Right forelimb (tissue), 1 donor: ENCODE data around the gene PRM2.

ENCODE experiments used
- DNase-seq: peaks from one replicate; pipeline ENCODE4 v3.0.0-alpha.2; 2018

PRM2 gene

DNA sequence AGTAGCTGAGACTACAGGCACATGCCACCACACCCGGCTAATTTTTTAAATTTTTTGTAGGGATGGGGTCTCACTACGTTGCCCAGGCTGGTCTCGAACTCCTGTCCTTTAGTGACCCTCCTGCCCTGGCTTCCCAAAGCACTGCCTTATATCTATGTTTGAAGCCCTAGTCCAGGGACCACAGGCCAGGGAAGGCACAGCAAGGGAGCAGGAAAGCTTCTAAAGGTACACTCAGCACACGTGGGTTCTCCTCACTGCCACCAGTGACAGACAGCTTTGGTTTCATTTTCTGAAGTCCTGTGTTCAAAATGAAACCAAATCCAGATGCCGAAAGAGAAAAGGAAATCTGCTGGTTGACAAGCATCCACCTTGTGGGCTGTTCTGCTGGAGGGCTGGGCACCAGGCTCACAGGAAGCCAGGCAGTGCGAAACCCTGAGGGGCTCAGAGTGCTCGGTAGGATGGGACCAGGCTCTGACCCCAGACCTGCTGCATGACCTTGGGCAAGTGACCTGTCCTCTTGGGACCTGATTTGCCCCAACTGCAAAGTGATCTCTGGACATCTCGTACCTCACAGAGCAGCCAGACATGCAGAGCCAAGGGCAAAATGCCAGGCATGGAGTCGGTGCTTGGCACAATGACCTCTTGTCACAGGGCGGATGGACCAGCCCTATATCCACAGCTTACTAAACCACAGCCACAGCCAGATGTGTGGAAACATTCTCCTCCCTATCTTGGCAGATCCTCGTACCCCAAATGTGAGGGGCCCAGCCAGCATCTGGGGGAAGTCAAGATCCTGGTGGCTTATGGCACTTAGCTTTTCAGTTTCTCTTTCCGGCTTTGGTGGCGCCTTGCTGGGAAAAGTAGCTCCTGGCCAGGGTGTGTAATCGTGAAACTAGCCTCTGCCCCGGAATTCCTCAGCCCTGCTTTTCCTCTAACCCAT is 17.5 kb downstream of the PRM2 start:
- no peak for DNase-seq

DNA sequence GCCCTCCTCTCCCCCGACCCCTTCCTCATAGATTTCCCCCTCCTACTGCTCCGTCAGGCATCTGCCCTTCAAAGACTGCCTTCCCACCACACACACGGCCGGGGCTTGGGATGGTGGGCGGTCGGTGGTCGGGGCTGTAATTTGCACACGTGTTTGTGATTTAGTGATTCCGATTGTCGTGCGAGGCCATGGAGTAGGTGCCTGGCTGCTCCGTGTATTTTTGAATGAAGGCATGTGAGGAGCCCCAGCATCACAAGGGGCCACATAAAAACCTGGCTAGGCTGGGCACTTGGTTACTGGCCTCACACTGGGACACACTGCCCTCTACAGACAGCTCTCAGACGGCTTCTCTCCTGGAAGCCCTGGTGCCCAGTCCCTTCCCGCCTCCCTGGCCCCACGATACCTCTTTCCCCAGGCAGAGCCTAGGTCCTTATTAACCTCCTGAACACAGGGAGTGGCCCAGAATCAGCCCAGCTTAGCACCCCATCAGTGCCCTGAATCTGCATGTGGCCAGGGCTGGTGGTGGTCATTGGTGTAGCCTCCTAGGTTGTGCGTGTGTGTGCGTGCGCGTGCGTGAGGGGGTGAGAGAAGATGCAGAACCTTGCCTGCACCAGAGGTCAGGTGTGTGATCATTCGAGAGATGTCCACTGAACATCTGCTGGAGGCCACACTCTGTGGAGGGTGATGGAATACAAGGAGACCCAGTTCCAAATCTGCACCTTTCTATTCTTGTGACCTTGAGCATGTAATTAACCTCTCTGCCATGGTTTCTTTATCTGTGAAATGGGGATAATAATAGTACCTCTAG is 18.9 kb downstream of the PRM2 start:
- peak; percentile 80 for DNase-seq

DNA sequence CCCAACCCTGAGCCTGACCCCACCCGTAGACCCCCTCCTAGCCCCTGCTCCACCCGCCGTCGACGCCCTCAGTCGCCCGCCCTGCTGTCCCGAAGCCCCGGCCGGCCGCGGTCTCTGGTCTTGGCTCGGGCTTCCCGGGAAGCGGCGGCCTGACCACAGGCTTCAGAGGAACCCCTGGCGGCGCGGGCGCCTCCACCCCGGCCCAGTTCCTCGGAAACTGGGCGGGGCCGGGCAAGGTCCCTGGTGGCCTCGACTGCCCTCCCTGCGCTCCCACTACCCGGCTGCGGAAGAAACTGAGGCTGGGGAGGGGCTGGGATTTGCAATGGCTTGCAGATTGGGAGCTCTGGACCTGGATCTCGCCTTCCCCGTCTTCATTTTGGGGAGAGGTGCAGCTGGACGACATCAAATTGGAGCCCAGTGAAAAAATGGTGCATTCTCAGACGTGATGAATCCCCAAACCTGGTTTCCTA is 19.6 kb downstream of the PRM2 start:
- DNase-seq, result no peak

DNA sequence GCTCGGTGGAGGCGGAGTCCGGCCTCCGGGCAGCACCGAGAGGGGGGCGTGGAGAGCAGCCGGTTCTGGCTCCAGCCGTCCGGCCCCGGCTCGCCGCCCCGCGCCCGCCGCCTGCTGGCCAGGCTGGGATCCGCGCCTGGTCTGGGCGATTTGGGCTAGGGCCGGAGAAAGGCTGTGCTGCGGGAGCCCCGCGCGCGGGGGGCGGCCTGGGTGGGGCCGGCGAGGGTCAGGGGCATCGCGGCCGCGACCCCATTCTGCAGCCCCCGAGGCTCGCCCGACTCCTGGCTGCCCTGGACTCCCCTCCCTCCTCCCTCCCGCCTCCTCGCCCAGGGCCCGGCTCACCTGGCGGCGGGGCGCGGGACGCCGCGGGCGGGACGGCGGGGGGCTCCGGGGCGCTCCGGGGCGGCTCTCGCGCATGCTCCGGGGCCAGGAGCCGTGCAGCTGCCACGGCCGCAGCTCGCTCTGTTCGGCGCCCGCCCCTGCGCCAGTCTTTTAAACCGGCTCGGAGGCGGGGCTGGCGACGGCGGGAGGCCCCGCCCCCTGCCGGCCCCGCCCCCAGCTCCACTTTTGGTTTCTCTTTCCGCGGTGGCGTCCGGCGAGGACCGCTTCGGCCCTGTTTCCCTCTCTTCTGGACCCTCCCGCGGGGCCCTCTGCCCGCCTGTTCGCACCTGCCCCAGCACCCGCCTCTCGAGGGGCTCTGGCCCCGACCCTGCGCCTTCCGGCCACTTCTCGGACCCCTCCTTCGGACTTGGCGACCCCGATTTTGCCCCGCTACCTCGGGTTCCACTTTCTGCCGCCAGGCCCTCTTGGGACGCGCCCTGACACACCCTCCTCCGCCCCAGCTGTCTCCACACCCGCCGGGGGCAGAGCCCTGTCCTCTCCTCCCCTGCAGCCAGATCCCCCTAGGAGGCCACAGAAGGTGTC is 20.3 kb downstream of the PRM2 start, which contains the start of gene SOCS1:
SOCS1 (minus strand) TSS at position 468 of the 924 bp plus-strand sequence. CDS start 726 bp downstream, outside the sequence.
- DNase-seq, result peak; percentile 95

DNA sequence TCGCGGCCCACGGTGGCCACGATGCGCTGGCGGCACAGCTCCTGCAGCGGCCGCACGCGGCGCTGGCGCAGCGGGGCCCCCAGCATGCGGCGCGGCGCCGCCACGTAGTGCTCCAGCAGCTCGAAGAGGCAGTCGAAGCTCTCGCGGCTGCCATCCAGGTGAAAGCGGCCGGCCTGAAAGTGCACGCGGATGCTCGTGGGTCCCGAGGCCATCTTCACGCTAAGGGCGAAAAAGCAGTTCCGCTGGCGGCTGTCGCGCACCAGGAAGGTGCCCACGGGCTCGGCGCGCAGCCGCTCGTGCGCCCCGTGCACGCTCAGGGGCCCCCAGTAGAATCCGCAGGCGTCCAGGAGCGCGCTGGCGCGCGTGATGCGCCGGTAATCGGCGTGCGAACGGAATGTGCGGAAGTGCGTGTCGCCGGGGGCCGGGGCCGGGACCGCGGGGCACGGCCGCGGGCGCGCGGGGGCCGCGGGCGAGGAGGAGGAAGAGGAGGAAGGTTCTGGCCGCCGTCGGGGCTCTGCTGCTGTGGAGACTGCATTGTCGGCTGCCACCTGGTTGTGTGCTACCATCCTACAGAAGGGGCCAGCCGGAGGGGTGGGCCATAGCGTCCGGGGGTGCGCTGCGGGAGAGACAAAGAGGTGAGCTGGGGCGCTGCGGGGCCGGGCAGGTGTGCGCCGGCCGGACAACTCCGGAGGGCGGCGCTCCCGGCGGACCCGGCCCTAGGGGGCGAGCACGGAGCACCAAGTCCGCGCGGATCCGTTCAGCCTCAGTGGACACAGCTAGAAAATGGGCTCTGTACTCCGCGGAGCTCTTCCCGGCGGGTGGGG is 21.2 kb downstream of the PRM2 start:
- DNase-seq, result peak; percentile 71

DNA sequence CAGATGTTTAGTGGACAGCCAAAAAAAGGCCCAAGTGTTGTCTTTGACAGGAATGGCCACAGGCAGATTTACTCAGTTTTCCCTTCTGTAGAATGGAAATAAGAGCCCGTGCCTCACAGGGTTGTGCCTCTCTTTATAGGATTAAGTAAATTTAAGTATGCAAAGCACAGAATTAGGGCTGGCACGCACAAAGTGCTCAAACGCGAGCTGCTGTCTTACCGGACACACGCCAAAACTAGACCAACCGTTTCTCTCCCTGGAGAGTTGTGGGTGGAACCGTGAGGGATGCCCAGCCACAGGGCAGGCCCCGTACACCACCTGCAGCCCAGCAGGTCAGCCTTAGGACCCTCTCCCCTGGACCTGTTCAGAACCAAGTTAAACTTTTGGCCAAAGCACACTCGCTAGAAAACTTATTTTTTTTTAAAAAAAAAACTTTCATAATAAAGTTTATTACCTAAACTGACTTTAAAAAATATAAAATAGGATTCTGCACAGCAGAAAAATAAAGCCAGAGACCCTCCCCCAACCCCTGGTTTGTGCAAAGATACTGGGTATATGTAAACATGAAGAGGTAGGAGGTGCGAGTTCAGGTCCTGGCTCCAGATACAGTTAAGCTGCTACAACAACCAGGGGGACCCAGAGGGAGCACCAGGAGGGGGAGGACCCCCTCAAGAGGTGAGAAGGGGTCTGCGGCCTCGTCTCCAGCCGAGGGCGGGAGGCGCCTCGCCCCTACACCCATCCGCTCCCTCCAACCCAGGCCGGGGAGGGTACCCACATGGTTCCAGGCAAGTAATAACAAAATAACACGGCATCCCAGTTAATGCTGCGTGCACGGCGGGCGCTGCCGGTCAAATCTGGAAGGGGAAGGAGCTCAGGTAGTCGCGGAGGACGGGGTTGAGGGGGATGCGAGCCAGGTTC is 22.0 kb downstream of the PRM2 start:
- DNase-seq, result no peak

DNA sequence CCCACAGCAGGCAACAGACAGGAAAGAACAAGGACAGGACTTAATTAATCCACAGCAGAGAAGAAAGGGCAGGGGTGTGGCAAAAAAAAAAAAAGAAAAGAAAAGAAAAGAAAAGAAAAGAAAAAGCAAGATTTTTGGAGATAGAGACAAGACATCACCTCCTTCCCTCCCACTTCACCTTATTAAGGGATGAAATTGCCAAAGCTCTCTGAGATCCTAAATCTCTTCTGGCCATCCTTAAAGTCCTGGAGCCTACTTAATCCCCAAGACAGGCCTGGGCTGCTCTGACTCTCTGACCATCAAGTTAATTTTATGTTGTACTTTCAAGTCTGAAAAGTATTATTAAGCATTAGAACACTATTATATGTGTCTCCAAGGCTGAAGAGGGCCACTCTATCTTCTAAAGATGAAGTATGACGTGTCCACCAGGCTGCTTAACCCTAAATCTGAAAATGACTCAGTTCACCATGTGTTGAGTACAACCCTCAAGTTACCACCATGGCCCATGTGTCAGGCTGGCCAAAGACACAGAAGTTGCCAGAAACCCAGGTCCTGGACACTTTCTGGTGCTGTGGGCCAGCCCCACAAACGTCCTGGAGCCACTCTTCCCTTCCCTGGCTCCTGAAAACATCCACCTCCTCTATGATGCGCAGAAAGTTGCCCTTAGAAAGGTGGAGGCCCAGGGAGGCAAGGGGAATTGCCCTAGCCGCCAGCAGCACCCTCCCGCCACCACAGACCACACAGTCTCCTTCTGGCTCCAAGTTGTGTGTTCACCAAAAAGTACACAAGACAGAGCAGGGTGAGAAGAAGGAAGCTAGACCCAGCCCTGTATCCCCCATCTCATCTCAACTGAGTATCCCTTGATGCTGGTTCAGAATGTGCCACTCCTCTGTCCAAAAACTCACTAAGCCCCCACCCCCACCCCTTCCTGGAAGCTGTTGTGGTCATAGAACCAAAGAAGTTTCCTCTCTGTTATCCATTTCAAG is 23.0 kb downstream of the PRM2 start:
- DNase-seq, result no peak

DNA sequence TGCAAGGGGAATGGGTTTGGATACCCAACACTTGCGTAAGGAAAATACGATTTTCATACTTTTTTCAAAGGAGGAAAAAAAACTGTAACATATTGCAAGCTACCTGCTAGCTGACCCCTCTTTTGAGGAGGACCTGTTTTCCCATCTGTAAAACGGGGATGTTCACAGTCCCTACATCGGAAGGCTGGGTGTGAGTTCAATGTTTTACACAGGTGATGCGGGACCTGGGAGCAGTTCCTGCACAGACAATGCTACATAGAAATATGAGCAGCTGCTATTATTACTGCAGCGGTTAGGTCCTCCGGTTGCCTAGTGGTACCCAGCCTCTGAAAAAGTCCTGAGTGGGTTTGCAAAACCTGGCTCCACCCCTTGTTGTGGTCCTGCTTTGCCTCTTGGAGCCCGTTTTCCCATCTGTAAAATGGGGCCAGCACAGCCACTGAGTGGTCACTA is 23.8 kb downstream of the PRM2 start:
- DNase-seq, result no peak

DNA sequence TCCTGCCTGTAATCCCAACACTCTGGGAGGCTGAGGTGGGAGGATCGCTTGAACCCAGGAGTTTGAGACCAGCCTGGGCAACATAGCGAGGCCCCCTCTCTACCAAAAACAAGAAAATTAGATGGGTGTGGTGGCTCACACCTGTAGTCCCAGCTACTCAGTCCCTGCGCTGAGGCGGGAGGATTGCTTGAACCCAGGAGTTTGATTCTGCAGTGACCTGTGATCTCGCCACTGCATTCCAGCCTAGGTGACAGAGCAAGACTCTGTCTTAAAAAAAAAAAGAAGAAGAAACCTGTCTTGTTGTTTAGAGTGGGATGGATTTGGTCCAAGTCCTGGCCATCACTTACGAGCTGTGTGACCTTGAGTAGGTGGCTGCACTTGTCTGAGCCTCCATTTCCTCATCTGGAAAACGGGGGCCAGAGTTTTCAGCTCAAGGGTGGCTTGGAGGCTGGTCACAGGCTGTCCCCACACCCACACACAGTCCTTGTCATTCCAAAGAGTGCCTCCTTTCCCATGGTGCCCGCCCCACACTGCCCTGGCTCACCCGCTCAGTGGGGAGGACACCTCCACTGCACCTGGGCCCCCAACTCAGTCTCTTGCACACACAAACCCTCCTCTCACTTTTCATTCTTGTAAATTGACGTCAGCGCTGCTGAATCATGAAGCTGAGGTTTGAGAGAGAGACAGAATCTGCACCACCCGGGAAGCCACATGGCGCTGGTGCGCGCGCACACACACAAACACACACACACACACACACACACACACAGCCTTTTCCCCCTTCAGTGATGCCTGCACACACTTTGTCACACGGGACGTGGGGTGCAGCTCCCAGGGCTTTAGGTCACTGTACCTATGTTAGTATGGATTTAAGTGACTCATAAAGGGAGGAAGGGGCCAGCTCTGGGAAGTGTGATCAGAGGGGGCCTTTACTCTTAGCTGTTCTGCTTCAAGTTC is 24.5 kb downstream of the PRM2 start:
- DNase-seq, result no peak

DNA sequence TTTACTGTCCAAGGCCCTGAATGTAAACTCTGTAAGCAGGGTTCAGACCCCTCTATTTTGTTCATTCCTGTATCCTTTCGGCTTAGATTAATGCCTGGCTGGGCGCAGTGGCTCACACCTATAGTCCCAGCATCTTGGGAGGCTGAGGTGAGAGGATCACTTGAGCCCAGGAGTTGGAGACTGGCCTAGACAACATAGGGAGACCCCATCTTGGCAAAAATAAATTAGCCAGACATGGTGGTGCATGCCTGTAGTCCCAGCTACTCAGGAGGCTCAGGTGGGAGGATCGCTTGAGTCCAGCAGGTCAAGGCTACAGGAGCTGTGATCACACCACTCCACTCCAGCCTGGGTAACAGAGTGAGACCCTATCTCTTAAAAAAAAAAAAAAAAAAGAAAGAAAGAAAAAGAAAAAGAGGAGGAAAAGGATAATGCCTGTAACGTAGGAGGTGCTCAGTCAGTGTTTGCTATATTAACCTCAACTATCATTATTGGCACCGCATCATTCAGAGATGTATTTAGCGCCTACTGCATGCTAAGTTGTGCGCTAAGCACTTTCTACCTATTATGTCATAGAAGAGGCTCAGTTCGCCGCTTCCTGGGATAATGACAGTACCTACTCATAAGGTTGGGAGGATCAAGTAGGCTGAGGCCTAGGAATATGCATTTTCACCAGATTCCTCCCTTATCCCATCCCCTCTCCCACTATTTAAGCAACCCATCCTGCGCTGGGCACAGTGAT is 25.3 kb downstream of the PRM2 start:
- DNase-seq, result no peak

DNA sequence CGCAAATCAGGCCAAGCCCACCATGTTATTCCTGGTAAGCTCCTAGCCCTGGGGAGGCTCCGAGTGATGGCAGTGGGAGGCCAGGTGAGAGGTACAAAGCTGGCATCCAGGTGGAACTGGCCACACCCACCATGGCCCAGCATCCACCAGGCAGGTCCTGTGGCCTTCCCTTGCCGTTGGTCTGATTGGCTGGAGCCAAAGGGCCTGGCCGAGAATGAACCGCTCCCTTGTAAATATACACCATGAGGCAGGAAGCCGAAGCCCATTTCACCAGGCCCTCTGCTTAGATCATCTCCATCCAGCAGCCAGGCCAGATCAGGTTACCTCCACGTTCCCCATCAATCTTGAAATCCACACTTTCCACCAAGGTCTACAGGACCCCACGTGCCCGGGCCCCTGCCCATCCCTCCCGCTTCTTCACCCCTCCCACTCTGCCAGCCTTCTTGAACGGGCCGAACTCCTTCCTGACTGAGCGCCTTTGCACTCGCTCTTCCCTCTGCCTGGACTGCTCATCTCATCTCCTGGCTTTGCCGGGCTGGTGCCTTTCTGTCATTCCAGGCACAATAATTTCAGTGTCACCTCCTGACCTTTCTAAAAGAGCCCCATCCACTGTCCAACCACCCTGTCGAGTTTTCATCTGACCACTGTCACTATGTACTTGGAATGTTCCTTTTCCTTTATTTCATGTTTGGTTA is 26.0 kb downstream of the PRM2 start:
- no peak for DNase-seq

DNA sequence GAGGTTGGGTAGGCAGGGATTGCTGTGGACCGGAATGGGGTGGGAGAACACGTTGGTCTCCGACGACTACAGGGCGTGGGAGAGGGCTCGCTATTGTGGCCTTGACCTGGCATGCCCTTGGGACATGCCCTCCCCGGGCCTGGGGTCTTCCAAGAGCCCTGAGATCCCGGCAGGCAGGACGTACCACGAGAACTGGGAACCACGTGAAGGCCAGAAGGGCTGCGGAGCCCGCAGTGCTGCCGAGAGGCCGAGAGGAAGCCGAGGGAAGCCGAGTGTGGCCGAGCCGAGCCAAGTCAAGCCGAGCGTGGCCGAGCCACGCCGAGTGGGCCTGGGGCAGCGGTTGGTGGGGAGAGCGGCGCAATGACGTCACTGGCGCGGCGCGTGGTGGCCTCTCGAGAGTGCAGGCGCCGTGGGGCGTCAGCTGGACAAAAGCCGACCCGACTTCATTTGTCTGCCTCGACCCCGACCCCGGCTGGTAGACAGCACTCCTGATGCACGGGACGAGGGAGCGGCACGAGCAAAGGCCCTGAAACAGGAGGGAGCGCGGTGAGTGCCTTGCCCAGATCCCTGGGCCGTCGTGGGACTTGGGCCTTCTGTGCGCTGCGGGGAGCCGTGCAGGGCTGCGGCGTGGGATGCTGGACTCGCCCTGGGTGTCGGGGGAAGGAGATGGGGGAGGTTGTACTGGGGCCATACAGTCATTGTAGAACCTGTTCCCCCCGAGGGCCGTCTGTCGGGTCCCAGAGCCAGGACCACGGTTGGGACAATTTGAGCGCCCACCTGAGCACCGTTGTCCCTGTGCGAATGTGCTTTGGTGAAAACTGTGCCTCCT is 26.8 kb downstream of the PRM2 start:
- DNase-seq, result no peak

DNA sequence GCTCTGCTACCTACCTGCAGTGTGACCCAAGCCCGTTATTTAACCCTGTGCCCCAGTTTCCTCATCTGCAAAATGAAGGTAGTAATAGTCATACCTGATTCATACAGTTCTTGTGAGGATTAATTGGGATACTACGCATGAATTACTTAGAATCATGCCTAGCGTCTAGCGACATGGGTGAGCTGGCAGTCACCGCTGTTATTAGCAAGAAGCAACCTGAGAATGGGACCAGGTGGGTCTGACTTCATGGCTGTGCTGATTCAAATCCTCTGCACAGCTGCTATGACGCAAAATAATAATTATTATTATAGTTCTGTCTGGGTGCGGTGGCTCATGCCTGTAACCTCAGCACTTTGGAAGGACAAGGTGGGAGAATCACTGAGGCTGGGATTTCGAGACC is 28.1 kb downstream of the PRM2 start:
- no peak for DNase-seq

DNA sequence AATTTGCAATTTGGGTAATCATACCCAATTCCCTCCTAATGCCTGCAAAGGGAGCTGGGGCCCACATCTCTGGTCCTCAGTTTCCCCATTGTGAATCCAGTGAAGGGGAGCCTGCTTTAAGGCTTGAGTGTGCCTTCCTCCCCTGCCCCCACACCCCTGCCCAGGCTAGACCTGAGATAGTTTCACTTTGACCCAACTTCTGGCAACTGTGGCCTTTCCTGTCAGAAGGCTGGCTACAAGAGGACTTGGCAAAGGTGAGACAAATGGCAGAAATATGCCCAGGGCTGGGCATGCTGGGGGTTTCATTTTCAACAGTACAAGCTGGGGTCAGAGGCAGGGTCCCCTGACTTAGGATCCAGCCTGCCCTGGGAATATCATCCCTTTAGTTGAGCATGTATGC is 30.3 kb downstream of the PRM2 start:
- no peak for DNase-seq

DNA sequence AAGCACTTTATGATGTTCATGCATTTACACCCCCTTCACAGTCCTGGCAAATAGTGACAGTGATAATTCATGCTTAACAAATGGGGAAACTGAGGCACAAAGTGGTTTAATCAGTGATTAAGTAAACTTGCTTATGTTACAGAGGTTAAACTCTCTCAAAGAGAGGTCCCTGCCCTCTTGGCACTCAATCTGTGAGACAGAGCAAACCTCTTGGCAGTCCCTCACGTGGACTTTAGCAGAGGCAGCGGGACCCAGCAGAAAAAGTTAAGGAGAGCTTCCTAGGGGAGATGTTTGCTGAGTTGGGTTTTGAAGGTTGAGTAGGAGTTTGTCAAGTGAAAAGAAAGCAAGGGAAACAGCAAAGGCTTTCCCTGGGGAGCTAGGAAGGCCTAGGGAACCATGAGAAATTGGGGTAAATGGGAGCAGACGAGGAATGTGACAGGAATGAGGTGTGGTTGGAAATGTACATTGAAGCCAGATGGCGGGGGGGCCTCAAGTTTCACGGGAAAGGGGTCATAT is 31.0 kb downstream of the PRM2 start:
- no peak for DNase-seq
